GM21526 (cell line): ENCODE measurements around the gene BCAS3.
"Not testable (repeated sequence)": the region's sequence is repeated elsewhere in the genome, so short reads cannot be mapped to it uniquely, and the experiment has no call there.

Experiments used
- ATAC-seq: cut with Tn5 transposase; IDR thresholded peaks from one replicate; pipeline ENCODE4 v1.9.1; 2021; ENCODE audit warnings: moderate library complexity; ENCODE audit not compliant: unreplicated experiment, low FRiP score

Gene BCAS3

DNA sequence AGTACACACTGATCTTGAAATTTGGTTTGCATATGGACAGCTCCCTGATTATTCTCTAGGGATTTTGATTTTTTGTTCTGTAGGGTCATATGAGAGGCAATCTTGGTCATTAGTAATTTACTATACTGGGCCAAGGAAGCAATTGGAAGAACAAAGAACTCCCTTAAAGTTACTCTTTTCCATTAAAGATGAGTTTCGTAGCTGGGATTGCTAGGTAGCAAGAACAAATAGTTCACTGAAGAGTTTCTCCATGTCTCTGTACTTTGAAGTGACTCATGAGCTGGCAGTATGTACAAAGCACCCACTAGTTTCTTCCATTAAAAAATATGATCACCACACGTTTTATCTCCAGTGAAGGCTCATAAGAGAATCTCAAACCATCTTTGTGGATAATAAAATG, 6.2 kb upstream of the BCAS3 start:
- no peak for ATAC-seq

DNA sequence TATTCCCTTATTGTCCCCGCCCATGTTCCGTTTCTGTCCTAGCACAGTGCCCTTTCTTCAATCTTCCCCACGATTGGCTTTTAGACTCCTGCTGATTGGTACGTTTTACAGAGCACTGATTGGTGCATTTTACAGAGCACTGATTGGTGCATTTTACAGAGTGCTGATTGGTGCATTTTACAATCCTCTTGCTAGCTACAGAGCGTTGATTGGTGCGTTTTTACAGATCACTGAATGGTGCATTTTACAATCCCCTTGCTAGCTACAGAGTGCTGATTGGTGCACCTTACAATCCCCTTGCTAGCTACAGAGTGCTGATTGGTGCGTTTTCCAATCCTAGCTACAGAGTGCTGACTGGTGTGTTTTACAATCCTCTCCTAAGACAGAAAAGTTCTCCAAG, 3.0 kb upstream of the BCAS3 start:
- not testable (repeated sequence) for ATAC-seq

DNA sequence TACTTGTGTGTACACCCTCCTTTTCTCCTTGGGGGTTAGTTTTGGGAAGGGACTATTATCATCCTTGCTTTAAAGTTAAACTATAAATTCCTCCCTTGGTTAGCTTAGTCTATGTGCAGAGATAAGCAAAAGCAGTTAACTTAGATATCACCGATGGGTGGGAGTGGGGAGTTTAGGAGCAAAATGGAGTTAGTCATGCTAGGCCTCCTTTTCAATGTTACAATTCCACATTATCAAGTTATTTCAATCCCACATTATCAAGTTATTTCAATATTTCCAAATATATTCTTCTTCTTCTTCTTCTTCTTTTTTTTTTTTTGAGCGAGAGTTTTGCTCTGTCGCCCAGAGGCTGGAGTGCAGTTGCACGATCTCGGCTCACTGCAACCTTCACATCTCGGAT, 1.7 kb upstream of the BCAS3 start:
- no peak for ATAC-seq

DNA sequence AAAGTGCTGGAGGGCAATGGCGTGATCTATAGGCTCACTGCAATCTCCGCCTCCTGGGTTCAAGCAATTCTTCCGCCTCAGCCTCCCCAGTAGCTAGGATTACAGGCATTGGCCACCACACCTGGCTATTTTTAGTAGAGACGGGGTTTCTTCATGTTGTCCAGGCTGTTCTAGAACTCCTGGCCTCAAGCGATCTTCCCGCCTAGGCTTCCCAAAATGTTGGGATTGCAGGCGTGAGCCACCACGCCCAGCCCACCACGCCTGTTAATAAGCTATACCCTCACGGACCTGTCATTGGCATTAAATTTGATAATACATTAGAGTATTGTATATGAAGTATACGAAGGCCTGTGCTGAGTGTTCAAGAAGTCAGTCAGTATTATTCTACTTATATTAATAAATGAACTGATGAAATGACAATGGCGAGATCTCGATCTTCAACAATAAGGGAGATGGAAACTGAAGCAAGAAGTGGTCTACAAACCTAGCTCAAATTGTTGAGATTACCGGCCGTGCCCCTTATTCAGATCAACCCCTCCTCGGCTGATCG, 818 bp upstream of the BCAS3 start:
- no peak for ATAC-seq

DNA sequence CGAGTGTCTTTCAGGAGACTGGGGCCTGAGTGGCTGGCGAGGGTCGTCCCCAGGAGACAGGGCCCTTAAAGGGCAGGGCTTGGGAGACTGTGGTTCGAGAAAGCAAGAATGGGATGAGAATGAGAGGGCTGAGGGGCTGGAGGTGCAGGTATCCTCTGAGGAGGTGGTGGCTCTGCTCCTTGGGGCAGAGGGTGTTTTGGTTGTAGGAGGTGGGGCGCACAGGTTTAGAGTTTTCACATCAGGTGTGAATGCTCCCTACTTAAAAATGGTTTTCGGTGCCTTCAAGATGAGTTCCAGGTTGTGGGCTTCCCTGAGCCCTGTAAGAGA, 430 bp downstream of the BCAS3 start:
- ATAC-seq: no peak

DNA sequence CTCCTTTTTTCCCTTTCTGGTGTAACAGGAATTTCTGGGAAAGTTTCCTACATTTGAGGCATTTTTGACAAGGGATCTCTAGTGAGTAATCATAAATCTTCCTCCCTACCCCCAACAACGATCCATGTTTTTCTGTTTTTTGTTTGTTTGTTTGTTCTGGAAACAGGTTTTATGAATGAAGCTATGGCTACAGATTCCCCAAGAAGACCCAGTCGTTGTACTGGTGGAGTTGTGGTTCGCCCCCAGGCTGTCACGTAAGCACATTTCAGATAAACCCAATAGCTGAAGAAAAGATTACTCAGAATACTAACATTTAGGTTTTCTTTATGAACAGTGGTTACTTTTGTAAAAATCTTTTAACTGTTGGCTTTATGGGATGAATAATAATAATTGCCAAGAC, 1.6 kb downstream of the BCAS3 start:
- ATAC-seq: no peak

DNA sequence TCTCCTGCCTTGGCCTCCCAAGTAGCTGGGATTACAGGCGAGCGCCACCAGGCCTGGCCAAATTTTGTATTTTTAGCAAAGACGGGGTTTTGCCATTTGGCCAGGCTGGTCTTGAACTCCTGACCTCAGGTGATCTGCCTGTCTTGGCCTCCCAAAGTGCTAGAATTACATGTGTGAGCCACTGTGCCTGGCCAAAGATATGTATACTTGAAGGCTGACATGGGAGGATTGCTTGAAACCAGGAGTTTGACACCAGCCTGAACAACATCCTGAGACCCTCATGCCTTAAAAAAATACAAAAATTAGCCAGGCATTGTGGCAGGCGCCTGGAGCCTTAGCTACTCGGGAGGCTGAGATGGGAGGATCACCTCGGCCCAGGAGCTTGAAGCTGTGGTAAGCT, 3.1 kb downstream of the BCAS3 start:
- no peak for ATAC-seq

DNA sequence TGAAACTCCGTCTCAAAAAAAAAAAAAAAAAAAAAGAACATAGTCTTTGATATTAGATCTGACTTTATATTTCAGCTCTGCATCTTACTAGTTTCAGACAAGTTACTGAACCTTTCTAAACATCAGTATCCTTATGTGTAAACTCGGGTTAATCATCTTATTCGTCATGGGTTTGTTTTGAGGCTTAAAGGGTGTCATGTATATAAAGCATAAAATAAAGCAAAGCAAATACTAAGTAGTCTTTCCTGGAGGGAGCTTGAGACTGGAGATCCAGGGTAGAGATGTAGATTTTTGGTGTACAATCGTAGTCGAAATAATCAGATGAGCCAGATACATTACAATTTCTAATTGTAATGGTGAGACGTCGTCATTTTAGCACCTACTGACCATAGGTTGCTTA, 7.8 kb downstream of the BCAS3 start:
- ATAC-seq: no peak

DNA sequence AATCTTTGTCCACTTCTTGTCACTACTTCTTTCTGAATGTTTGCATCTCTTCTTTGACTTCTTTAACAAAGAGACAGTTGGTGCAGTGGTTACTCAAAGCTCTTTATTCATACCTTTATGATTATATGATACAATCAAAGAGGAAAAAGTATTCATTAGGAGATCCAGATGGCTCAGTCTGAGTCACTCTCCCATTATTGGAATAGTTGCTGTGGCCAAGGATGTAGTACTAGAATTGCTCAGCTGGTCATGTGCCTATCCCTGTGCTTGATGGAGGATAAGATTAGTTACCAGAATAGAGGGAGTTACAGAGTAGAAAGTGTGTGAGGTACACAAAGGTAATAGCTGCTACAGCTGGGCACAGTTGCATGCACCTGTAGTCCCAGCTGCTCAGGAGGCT, 18.3 kb downstream of the BCAS3 start:
- no peak for ATAC-seq

DNA sequence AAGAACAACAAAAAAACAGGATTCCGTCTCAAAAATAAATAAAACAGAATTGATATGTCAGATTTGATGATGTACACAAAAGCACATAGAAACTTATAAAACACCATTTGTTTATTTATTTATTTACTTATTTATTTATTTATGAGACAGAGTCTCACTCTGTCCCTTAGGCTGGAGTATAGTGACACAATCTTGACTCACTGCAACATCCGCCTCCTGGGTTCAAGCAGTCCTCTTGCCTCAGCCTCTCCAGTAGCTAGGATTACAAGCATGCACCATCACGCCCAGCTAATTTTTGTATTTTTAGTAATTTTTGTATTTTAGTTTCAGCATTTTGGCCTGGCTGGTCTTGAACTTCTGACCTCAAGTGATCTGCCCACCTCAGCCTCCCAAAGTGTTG, 21.4 kb downstream of the BCAS3 start:
- ATAC-seq: no peak

DNA sequence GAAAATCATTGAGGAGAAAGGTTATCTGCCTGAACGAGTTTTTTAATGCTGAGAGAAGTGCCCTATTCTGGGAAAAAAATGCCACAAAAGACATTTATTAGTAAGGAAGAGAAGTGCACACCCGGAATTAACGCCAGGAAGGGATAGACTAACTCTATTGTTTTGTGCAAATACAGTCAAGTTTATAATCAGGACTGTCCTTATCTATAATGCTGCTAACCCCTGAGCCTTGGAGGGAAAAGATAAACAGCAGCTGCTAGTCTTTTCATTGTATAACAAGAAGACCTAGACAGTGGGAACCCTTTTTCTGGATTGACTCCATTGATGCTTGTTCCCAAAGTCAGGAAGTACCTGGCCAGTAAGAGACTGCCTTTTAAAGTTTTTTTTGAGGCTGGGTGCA, 26.5 kb downstream of the BCAS3 start:
- no peak for ATAC-seq

DNA sequence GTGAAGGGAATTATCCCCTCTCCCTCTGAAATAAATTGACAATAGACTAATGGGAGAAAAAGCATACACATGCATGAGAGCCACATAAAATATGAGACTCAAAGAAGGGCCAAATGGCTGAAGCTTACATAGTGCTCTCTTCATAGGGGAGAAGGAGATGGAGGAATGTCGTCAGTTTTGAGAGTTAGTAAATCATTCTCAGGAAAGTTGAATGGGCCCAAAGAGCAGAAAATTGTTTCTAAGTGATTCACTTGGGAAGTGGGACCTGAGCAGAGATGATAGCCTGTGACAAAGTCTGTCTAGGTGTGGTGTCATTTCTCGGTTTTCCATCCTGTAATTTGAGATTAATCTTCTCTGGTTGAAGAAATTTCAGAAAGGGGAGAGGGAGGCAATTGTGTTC, 35.0 kb downstream of the BCAS3 start:
- no peak for ATAC-seq

DNA sequence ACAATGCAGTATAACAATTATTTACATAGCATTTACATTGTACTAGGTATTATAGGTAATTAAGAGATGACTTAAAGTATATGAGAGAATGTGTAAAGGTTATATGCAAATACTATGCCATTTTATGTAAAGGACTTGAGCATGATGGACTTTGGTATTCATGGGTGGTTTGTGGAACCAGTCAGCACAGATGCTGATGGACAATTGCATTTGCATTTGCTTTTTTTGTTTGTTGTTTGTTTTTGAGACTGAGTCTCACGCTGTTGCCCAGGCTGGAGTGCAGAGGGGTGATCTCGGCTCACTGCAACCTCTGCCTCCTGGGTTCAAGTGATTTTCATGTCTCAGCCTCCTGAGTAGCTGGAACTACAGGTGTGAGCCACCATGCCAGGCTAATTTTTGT, 36.0 kb downstream of the BCAS3 start:
- no peak for ATAC-seq

DNA sequence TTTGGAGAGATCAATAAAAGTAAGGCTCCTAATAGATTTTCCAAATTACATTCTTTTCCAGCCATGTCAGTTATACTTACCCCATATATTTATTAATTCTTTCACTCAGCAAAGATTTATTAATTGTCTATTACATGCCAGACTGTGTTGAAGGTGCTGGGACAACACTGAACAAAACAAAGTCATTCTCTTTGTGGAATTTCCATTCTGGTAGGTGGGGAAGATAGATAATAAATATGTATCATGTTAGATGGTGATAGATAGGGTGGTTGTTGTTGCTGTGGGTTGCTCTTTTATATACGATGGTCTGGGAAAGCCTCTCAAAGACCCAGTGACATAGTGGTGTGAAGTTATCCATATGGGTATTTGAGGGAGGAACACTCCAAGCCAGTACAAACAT, 39.1 kb downstream of the BCAS3 start:
- no peak for ATAC-seq

DNA sequence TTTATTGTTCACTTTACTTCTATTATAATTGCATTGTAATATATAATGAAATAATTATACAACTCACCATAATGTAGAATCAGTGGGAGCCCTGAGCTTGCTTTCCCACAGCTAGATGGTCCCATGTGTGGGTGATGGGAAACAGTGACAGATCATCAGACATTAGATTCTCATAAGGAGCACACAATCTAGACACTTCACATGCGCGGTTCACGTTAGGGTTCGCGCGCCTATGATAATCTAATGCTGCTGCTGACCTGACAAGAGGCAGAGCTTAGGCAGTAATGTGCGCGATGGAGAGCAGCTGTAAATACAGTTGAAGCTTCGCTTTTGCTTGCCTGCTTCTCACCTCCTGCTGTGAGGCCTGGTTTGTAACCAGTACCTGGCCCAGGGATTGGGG, 40.2 kb downstream of the BCAS3 start:
- ATAC-seq: no peak

DNA sequence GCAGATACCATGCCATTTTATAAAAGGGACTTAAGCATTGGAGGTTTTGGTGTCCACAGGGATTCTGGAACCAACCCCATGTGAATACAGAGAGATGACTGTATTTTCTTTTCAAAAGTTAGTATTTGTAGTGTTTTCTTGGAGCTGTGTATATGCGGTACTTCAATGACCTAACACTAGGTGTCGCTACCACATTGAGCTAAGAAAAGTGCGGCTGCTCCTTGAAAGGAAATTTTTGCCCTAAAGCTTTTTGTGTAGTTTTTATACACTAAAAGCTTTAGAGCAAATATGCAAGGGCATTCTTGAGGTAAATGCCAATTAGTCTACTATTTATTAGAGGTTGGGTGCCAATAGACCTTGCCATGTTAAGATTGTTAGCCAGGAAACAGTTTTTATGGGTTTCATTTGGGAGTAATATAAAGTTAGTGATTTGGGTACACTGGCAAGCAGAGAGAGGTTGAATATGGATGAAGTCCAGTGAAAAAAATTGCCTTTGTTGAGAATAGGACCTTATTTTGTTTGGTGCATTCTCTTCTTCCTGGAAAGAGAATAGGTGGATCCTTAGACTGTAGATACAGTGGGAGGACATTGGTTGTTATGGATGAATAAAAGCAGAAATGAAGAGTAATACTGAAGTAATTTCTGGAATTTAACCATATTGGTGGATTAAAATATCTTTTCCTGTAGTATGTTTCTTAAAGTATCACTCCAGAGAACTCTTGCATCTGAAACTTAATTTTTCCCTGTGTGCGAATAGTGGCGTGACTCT, 43.3 kb downstream of the BCAS3 start:
- ATAC-seq: no peak

DNA sequence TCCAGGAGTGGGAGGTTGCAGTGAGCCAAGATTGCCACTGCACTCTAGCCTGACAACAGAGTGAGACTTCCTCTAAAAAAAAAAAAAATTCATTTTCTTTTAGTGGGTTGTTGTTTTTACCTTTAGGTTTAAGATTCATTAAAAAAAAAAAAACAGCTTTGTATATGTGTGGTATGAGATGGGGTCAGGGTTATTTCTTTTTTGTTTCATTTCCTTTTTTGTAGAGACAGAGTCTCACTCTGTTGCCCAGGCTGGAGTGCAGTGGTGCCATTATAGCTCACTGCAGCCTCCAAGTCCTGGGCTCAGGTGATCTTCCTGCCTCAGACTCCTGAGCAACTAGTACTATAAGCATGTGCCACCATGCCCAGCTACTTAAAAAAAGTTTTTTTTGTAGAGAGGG, 47.0 kb downstream of the BCAS3 start:
- ATAC-seq: no peak

DNA sequence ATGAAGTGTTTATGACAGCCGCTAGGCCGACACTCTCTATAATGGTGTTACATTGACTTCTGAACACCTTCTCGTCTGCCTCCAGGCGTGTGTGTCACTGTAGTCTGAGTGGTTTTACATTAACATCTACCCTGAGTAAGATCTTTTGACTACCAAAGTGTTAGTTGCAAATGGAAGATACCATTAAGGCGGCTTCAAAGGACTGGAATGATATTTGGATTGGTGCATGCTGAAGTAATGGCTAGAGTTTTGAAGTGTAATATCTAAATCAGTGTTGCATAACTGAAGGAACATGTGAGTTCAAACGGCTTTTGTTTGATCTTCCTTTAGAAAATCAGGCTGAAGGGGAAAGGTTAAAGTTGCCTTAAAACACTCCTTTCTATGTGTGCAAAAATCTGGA, 52.2 kb downstream of the BCAS3 start:
- no peak for ATAC-seq

DNA sequence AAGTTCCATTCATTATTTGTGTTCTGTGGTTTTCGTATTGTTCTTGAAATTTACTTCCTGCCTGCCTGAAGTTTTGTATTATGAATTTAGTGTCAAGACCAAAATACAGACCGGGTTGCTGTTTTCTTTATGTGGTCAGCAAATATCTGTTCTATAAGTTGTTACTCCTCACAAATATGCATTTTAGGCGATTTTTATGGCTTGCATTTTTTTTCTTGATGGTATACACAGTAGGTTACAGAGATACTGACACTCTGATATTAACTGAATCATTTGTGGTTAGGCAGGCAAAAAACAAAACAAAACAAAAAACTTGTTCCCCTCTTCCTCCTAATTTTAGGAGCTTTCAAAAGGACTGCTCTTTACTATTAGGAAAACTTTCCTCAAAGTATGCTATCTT, 52.6 kb downstream of the BCAS3 start:
- no peak for ATAC-seq

DNA sequence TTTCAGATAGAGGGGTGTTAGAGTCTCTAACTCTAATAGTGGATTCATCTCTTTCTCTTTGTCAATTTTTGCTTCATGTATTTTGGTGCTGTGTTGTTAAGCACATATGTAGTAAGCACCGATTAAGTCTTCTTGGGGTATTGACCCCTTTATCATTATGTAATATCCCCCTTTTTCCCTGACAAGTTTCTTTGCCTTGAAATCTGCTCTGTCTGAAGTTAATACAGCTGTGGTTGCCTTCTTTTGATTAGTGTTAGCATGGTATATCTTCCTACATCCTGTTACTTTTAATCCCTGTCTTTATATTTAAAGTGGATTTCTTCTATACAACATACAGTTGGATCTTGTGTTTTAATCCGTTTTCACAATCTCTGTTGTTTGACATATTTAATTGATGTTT, 60.6 kb downstream of the BCAS3 start:
- ATAC-seq: no peak

DNA sequence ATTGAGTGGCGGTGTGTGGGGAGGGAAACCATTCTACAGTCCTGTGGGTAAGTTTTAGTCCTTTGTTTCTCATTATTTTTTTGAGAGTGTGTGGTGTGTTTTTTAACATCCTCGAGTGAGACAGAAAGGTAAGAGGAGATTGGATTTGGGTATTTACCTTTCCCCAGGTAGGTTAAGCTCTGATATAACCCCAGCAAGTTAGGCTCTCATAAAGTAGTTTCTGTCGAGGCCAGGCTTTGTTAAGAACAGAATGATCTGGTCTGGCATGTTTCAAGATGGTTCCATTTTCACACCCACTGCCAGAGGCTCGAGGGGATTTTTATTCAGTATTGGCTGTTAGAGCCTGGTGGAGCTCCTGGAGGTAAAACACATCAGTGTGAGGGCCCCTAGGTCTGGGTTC, 62.9 kb downstream of the BCAS3 start:
- ATAC-seq: no peak

DNA sequence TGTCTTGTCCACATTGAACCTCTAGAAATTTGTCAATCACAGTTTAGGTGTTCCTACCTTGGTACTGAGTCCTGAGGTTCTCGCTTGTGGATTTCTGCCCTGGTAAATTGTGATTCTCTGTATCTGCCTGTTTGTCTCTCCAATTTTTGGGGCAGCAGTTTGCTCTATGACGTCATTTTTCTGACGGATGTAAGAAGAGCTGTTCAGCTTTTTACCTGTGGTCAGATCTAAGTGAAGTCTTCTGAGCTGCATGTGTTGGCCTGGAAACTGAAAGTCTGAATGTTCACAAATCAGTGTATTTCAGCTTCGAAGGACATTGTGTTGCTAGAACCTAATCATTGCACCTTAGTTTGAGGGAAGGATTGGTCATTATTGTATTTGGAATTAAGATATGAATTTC, 63.4 kb downstream of the BCAS3 start:
- ATAC-seq: no peak

DNA sequence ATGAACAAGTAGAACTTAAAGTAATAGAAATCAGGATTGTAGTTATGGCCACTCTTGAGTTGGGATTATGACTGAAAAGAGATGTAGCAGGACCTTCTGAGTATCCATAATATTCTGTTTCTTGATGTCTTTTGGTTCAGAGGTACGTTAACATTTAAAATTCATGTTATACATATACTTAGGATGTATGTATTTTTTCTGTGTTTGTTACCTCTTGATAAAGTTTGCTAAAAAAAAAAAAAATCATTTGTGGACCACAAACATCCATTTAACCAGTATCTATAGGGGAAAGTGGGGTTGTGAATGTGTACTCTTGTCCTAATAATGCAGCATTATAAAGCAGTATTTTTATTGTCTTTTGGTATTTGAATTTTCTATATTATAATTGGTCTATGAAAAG, 65.6 kb downstream of the BCAS3 start:
- ATAC-seq: no peak
